GM19467 (cell line): ENCODE measurements around the gene TLR9.

ENCODE experiments used
- ATAC-seq: cut with Tn5 transposase; IDR thresholded peaks from one replicate; pipeline ENCODE4 v1.9.1; 2021; ENCODE audit warnings: mild to moderate bottlenecking, moderate library complexity; ENCODE audit not compliant: unreplicated experiment

The TLR9 gene

GRCh38 chr3:52233108-52233591 lies 7.7 kb upstream of the TLR9 start:
- ATAC-seq = no peak

- ATAC-seq = no peak
Measured at GRCh38 chr3:52232279-52233107, 7.0 kb upstream of the TLR9 start.

GRCh38 chr3:52231502-52232278 lies 6.2 kb upstream of the TLR9 start:
- no peak for ATAC-seq

- ATAC-seq = no peak
Measured at GRCh38 chr3:52230889-52231499, 5.5 kb upstream of the TLR9 start.

- no peak for ATAC-seq
Measured at GRCh38 chr3:52230461-52230860, 5.0 kb upstream of the TLR9 start.

GRCh38 chr3:52229656-52230055 lies 4.2 kb upstream of the TLR9 start:
- ATAC-seq = no peak

GRCh38 chr3:52228751-52229291 lies 3.4 kb upstream of the TLR9 start:
- no peak for ATAC-seq

GRCh38 chr3:52228266-52228665 lies 2.8 kb upstream of the TLR9 start:
- ATAC-seq = no peak

GRCh38 chr3:52227766-52228165 lies 2.3 kb upstream of the TLR9 start:
- ATAC-seq = no peak

GRCh38 chr3:52227117-52227516 lies 1.7 kb upstream of the TLR9 start:
- ATAC-seq = no peak

- ATAC-seq = no peak
Measured at GRCh38 chr3:52226229-52226817, 878 bp upstream of the TLR9 start.

- ATAC-seq = no peak
Measured at GRCh38 chr3:52223449-52224408, 1.7 kb downstream of the TLR9 start.

GRCh38 chr3:52222319-52223221 lies 2.9 kb downstream of the TLR9 start:
- ATAC-seq = no peak

- no peak for ATAC-seq
Measured at GRCh38 chr3:52221563-52222318, 3.7 kb downstream of the TLR9 start.

- ATAC-seq = no peak
Measured at GRCh38 chr3:52221141-52221562, 4.3 kb downstream of the TLR9 start.

- ATAC-seq = no peak
Measured at GRCh38 chr3:52220380-52221026, 4.9 kb downstream of the TLR9 start.

- ATAC-seq = no peak
Measured at GRCh38 chr3:52218937-52219650, 6.4 kb downstream of the TLR9 start.
